Omental fat pad (tissue), 4 donors: ENCODE data around the gene PRKCE. TPM values are rescaled to one million over a fixed set of nuclear protein-coding genes. Genes with fewer than 3 reads are reported as not detected.

ENCODE experiments used
- ATAC-seq: fragments of 150-250 bp; one replicate; pipeline ENCODE4 v1.9.1; 2016; ENCODE audit warnings: mild to moderate bottlenecking, moderate library complexity; ENCODE audit not compliant: low FRiP score
- DNase-seq: peaks from one replicate; pipeline ENCODE4 v3.0.0-alpha.2; 2019; ENCODE audit warnings: low spot score
- total RNA-seq, 4 donors: library from RNA; depleted of rRNA; stranded (reverse); fragments of >200 nt; gene quantifications; one replicate each; pipeline ENCODE4 v1.1.0, GENCODE V29; 2016
- TF ChIP-seq, protein P1 (sequence below), 3 donors: fragments of 450-650 bp; IDR thresholded peaks; one replicate each; pipeline ENCODE4 v1.5.1; 2016 to 2017; ENCODE audit warnings: antibody characterized with exemption in 3 of 3, mild to moderate bottlenecking in 3 of 3, moderate library complexity in 2 of 3

PRKCE gene
- total RNA-seq, 4 donors from 2014 or later = 8.8 to 24.3 (median 14.0) TPM

- TF ChIP-seq, protein P1, sequence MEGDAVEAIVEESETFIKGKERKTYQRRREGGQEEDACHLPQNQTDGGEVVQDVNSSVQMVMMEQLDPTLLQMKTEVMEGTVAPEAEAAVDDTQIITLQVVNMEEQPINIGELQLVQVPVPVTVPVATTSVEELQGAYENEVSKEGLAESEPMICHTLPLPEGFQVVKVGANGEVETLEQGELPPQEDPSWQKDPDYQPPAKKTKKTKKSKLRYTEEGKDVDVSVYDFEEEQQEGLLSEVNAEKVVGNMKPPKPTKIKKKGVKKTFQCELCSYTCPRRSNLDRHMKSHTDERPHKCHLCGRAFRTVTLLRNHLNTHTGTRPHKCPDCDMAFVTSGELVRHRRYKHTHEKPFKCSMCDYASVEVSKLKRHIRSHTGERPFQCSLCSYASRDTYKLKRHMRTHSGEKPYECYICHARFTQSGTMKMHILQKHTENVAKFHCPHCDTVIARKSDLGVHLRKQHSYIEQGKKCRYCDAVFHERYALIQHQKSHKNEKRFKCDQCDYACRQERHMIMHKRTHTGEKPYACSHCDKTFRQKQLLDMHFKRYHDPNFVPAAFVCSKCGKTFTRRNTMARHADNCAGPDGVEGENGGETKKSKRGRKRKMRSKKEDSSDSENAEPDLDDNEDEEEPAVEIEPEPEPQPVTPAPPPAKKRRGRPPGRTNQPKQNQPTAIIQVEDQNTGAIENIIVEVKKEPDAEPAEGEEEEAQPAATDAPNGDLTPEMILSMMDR (IDR thresholded peaks at IDR 0.05) = no peak
- DNase-seq = no peak
- ATAC-seq = no peak
These were observed 383.1 kb downstream of the PRKCE start for GRCh38 chr2:46034535-46034934.

GRCh38 chr2:46036929-46037328 lies 385.5 kb downstream of the PRKCE start:
- DNase-seq (no peak), ATAC-seq (no peak)
- TF ChIP-seq, protein P1 (IDR thresholded peaks at IDR 0.05) = no peak

DNA sequence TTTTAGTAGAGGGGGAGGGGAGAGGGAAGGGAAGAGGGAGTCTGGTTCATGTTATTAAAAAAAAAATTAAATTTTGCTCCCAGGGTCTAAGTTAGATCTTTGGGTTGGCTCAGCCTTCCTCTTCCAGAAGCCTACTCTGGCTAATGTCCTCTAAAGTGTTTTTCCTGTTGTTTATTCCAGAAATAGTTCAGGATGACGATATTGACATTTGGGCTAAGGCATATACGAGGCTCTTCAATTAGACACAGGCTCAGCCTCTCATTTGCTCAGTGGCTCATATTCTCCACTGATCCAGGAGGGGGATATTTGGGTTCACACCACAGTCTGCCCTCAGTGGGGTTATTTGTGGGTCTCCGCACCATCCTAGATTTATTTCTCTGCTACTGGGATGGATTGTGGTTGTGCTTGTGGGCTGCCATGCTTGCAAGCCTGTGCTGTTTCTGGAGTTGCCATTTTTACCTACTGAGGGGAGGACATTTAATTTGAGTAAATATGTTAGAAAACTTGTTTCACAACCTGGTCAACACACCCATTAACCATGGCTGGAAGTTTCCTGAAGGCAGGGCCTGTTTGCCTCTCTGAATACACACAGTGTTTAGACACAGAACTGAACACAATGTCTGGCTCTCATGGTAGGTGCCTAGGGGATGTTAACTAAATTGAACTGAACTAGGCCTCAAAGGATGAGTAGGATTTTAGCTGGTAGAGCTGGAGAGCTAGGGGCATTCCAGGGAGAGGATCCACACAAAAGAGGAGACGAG lies 388.2 kb downstream of the PRKCE start:
- ATAC-seq (no peak), DNase-seq (no peak)
- TF ChIP-seq, protein P1 (IDR thresholded peaks at IDR 0.05) = no peak

- TF ChIP-seq, protein P1 (IDR thresholded peaks at IDR 0.05) = no peak
- DNase-seq = no peak
- no peak for ATAC-seq
These were observed 389.2 kb downstream of the PRKCE start for GRCh38 chr2:46040563-46041155.

- DNase-seq = no peak
- ATAC-seq = no peak
- TF ChIP-seq, protein P1 (IDR thresholded peaks at IDR 0.05) = no peak
These were observed 390.0 kb downstream of the PRKCE start for GRCh38 chr2:46041434-46041833.

DNA sequence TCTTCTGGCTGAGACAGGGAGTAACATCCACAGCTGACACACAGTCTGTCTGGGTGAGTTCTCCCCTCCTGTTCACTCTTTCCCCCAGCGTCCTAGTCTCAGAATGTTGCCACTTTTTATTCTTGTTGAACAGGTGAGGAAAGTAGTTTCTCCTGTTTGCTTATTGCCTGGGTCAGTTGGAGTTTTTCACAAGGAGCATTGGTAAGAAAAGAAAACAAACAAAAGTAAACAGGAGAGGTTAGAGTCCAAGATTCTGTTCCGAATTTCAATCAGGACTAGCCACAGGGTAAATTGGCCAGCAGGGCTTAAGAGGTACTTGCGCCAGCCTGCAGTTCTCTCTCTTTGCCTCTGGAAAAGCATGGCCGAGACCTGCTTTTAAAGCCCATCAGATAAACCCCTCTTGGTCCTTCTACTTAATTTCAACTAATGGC lies 390.7 kb downstream of the PRKCE start:
- ATAC-seq (no peak), DNase-seq (no peak)
- TF ChIP-seq, protein P1 (IDR thresholded peaks at IDR 0.05) = no peak

GRCh38 chr2:46042711-46043110 lies 391.2 kb downstream of the PRKCE start:
- no peak for ATAC-seq
- DNase-seq = no peak
- TF ChIP-seq, protein P1 (IDR thresholded peaks at IDR 0.05) = no peak
